ENCODE data around the gene ALKBH1.
"Not testable (repeated sequence)": the region's sequence is repeated elsewhere in the genome, so short reads cannot be mapped to it uniquely, and the experiment has no call there.

Gene ALKBH1

DNA sequence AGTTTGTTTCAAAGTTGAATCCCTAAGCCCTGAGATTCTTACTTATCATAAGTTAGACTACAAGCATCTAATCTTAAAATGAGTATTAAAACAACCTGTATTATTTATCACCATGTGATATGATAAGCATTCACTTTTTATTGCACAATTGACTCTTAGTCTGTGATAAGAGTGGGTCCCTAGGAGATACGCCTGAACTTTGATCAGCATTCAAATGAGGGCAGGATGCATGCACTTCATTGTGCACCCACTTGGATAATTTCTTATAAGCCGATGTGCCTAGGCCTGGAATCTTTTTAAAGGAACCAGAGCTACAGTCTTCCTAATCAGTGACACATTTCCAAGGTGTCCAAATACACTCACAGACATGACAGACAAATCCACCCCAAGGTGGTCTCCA is 60.0 kb downstream of the ALKBH1 start:
- ATAC-seq: no peak
- Mint-ChIP-seq H3K27me3 (no peaks in the 10 kb centered on the region), H3K9me3 (peaks cover 3% of the 10 kb centered on the region), H3K4me1 (no peaks in the 10 kb centered on the region), H3K36me3 (no peaks in the 10 kb centered on the region), H3K4me3 (no peak overlapping the region), H3K27ac (no peak overlapping the region)

DNA sequence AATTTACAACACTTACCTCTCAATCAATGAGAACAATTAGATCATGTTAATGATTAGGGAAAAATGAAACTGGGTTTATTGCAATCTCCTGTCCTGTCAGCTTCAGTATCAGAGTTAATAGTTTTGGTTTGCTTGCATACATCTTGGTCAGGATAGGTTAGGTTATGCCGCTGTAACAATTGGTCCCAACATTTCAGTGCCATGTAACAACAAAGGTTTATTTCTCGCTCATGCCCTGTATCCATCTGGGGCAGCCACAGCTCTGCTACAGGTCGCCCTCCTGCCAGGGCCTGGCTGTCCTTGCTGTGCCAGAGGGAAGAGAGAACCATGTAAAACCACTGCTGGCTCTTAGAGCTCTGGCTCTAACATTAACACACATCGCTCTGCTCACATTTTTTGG is 60.9 kb downstream of the ALKBH1 start:
- no peak for ATAC-seq
- Mint-ChIP-seq H3K27me3 (no peaks in the 10 kb centered on the region), H3K27ac (no peak overlapping the region), H3K4me1 (peaks cover under 1% of the 10 kb centered on the region), H3K4me3 (no peak overlapping the region), H3K36me3 (no peaks in the 10 kb centered on the region), H3K9me3 (peaks cover 3% of the 10 kb centered on the region)

DNA sequence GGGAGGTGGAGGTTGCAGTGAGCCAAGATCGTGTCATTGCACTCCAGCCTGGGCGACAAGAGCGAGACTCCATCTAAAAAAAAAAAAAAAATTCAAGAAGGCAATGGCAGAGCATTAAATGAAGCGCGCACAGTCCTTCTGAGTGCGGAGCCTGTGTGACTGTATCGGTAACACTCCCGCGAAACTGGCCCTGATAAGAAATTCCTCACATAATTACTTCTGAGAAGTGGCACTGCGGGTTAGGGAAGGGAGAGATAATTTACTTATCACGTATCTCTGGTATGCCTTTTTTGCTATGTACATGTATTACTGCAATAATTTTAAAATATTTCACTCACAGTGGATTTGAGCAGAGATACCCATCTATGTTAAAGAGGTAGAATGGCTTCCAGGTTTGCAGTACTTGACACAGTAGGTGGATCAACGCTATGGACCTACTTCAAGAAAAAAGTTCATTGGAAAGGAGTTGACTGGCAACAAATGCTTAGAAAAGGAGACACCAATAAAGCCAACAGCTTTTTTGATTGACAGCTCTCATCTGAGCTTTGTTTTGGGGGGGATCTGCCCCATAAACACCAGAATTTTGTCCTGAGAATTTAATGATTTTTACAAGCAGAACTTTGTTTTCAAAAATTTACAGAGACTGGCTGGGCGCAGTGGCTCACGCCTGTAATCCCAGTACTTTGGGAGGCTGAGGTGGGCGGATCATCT is 62.1 kb downstream of the ALKBH1 start:
- Mint-ChIP-seq H3K4me1 (peaks cover 12% of the 10 kb centered on the region), H3K4me3 (no peak overlapping the region), H3K27me3 (no peaks in the 10 kb centered on the region), H3K36me3 (no peaks in the 10 kb centered on the region), H3K27ac (no peak overlapping the region), H3K9me3 (peaks cover 3% of the 10 kb centered on the region)
- no peak for ATAC-seq

DNA sequence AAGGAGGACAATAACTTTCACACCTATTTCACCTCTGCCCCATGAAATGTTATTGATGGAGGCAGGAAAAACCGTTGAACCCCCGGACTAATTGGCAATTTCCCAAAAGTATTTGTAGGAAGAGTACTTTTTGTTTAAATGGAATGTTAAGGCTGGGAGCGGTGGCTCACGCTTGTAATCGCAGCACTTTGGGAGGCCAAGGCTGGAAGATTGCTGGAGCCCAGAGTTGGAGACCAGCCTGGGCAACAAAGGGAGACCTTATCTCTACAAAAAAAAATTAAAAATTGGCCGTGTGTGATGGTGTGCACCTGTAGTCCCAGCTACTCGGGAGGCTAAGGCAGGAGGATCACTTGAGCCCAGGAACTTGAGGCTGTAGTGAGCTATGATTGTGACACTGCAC is 65.4 kb downstream of the ALKBH1 start:
- no peak for ATAC-seq
- Mint-ChIP-seq H3K27ac (peak overlapping the region; percentile 92), H3K4me1 (peaks cover 12% of the 10 kb centered on the region), H3K36me3 (no peaks in the 10 kb centered on the region), H3K9me3 (peaks cover 3% of the 10 kb centered on the region), H3K27me3 (no peaks in the 10 kb centered on the region), H3K4me3 (peak overlapping the region; percentile 84)

DNA sequence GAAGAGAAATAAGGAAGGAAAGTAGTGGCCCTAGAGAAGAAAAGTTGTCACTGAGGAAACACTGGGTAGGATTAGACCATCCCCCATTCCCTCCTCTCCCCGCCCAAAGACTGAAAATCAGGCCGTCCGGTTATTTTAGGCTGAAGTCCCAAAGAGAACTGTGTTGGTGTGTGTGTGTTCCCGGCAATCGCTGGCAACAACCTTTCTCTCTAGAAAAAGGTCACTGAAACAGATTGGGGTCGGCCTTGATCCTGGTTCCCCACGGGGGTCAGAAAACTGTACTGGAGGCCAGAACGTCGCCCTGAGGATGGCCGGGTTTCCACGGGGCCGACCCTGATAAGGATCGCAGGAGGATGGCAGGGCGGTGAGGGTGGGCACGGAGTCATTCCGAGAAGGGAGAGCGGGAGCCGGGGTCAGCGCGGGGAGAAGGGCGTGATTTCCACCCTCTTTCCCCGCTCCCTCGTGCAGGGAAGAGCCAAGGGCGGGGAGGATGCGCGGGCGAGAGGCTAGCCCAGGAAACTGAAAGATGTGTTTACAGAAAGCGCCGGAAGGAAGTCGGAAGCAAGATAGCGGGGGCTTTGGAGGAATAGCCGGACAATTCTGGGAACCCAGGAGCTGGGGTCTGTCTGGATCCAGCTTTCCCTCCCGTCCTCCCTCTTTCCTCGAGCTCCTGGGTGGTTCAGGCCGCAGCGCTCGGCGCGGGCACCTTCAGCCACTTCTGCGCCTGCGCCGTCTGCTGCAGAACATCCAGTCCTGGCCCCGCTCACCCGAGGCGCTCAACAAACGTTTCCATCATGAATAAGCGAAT is 66.1 kb downstream of the ALKBH1 start:
- H3K27ac Mint-ChIP-seq: peak overlapping the region; percentile 92
- ATAC-seq: peak; percentile 87
- H3K36me3 Mint-ChIP-seq: no peaks in the 10 kb centered on the region
- peaks cover 3% of the 10 kb centered on the region for H3K9me3 Mint-ChIP-seq
- peak overlapping the region; percentile 84 for H3K4me3 Mint-ChIP-seq
- no peaks in the 10 kb centered on the region for H3K27me3 Mint-ChIP-seq
- peaks cover 12% of the 10 kb centered on the region for H3K4me1 Mint-ChIP-seq

DNA sequence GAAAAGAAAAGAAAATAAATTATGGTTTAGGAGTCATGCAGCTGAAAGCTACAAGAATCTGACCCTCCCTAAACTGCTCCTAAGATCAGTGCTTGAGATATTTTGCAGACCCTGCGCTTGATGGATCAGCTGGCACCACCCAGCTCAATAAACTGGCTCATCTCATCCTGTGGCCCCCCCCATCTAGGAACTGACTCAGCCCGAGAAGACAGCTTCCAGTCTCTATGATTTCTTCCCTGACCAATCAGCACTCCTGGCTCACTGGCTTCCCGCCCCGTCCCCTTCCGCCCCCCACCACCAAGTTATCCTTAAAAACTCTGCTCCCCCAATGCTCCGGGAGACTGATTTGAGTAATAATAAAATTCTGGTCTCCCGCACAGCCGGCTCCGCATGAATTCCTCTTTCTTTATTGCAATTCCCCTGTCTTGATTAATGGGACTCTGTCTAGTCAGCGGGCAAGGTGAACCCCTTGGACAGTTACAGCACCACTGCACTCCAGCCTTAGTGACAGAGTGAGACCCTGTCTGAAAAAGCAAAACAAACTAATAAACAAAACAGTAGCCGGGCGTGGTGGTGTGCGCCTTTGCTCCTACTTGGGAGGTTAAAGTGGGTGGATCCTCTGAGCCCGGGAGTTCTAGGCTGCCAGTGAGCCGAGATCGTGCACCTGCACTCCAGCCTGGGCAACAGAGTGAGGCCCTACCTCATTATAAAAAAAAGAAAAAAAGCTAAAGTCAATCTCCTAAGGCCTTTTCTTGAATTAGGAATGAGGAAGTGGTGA is 66.9 kb downstream of the ALKBH1 start:
- H3K27me3 Mint-ChIP-seq: no peaks in the 10 kb centered on the region
- no peaks in the 10 kb centered on the region for H3K9me3 Mint-ChIP-seq
- no peaks in the 10 kb centered on the region for H3K36me3 Mint-ChIP-seq
- H3K27ac Mint-ChIP-seq: peak overlapping the region; percentile 92
- peak overlapping the region; percentile 84 for H3K4me3 Mint-ChIP-seq
- peaks cover 12% of the 10 kb centered on the region for H3K4me1 Mint-ChIP-seq
- peak; percentile 45 for ATAC-seq

DNA sequence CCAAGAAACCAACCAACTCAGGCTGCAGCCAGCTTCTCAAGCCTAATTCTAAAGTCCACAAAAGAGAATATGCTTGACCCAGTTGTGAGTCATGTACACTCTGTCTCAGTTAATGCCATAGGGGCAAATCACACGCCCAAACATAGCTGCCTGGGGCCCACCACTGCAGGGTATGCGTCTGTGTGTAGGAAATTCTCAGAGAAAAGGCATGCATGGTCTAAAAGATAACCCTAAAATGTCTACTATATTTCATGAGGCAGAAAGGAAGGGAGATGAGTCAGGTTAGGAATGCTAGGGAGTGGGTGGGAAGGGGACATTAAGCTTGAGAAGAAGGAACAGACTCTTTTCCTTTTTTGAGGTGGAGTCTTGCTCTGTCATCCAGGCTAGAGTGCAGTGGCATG is 69.1 kb downstream of the ALKBH1 start:
- H3K4me1 Mint-ChIP-seq: peaks cover 12% of the 10 kb centered on the region
- no peak overlapping the region for H3K4me3 Mint-ChIP-seq
- no peak for ATAC-seq
- H3K27ac Mint-ChIP-seq: no peak overlapping the region
- H3K36me3 Mint-ChIP-seq: no peaks in the 10 kb centered on the region
- H3K9me3 Mint-ChIP-seq: no peaks in the 10 kb centered on the region
- H3K27me3 Mint-ChIP-seq: no peaks in the 10 kb centered on the region

DNA sequence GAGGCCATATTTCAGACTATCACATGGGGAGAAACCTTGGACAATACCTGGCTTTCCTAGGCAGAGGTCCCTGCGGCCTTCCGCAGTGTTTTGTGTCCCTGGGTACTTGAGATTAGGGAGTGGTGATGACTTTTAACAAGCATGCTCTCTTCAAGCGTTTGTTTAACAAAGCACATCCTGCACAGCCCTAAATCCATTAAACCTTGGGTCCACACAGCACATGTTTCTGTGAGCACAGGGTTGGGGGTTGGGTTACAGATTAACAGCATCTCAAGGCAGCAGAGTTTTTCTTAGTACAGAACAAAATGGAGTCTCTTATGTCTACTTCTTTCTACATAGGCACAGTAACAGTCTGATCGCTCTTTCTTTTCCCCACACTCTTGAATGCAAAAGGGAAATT is 72.0 kb downstream of the ALKBH1 start:
- not testable (repeated sequence) for H3K36me3 Mint-ChIP-seq, H3K9me3 Mint-ChIP-seq, H3K27me3 Mint-ChIP-seq, H3K4me1 Mint-ChIP-seq, ATAC-seq, H3K27ac Mint-ChIP-seq, H3K4me3 Mint-ChIP-seq

DNA sequence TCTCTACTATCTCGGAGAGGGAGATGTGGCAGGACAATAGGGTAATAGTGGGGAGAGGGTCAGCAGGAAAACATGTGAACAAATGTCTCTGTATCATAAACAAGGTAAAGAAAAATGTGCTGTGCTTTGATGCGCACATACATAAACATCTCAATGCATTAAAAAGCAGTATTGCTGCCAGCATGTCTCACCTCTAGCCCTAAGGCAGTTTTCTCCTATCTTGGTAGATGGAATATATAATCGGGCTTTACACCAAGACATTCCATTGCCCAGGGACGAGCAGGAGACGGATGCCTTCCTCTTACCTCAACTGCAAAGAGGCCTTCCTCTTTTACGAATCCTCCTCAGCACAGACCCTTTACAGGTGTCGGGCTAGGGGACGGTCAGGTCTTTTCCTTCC is 72.4 kb downstream of the ALKBH1 start:
- ATAC-seq, H3K4me3 Mint-ChIP-seq, H3K4me1 Mint-ChIP-seq, H3K36me3 Mint-ChIP-seq, H3K27me3 Mint-ChIP-seq, H3K27ac Mint-ChIP-seq, H3K9me3 Mint-ChIP-seq: not testable (repeated sequence)

DNA sequence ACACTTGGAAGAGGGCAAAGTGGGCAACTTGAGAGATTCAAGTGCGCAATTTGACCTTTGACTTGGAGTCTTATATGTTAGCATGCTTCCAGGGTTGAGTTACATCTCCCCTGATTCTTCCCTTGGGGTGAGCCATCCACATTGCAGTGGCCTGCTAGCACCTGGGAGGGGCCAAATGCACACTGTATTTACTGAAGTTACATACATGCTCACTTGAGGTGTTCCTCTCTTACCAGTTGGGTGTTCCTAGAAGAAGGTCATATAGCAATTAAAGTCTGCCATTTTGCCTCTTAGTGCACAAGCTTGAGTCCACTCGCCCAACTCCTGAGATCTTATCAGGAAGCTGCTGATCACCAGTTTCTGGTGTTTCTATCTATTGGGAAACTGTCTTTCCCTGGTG is 77.7 kb downstream of the ALKBH1 start:
- ATAC-seq: no peak
- peaks cover 5% of the 10 kb centered on the region for H3K9me3 Mint-ChIP-seq
- H3K27ac Mint-ChIP-seq: no peak overlapping the region
- H3K36me3 Mint-ChIP-seq: no peaks in the 10 kb centered on the region
- no peak overlapping the region for H3K4me3 Mint-ChIP-seq
- H3K4me1 Mint-ChIP-seq: no peaks in the 10 kb centered on the region
- H3K27me3 Mint-ChIP-seq: no peaks in the 10 kb centered on the region

DNA sequence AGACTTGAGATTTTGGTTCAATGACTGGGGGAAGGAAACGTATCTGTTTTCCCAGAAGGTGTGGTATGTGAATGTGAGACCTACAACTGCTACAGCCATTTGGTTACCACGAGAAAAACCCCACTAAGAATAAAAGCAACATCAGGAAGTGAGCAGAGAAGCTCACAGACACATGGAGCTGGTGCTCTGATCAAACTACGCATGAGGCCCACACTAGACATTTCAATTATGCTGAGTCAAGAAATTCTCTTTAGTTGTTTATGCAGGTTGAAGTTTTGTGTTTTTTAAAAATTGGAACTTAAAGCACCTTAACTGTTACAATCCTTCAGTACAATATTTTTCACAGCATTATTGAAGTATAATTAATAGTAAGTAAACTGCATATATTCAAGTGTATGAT is 82.5 kb downstream of the ALKBH1 start:
- H3K36me3 Mint-ChIP-seq: no peaks in the 10 kb centered on the region
- no peaks in the 10 kb centered on the region for H3K27me3 Mint-ChIP-seq
- no peak overlapping the region for H3K27ac Mint-ChIP-seq
- no peak for ATAC-seq
- H3K4me3 Mint-ChIP-seq: no peak overlapping the region
- H3K4me1 Mint-ChIP-seq: no peaks in the 10 kb centered on the region
- H3K9me3 Mint-ChIP-seq: peaks cover 5% of the 10 kb centered on the region

DNA sequence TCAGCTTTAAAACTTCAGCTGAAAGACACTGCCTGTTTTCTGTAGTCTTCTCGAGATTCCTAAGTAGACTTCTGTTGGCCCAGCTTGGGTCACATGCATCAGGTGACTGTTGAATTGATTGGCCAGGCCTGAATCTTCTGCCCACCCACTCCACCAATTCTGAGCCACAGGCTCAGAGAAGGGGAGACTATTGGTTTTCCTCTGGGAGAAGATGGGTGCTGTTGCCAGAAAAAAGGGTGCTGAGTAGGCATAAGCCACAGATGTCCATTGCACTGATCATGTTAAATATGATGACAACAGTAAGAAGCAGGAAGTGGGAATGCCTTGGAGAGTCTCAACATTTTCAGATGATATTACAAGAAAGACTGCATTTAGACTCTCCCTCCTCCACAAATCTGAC is 84.6 kb downstream of the ALKBH1 start:
- Mint-ChIP-seq H3K4me3 (no peak overlapping the region), H3K4me1 (no peaks in the 10 kb centered on the region), H3K27me3 (no peaks in the 10 kb centered on the region), H3K36me3 (no peaks in the 10 kb centered on the region), H3K27ac (no peak overlapping the region), H3K9me3 (no peaks in the 10 kb centered on the region)
- no peak for ATAC-seq
